Tongue (tissue), 2 donors: ENCODE measurements around the gene PANX2. TPM values are rescaled to one million over a fixed set of nuclear protein-coding genes. Genes with fewer than 3 reads are reported as not detected.
"Not testable (repeated sequence)": the region's sequence is repeated elsewhere in the genome, so short reads cannot be mapped to it uniquely, and the experiment has no call there.

Experiments used
- DNase-seq: peaks from one replicate; pipeline ENCODE4 v3.0.0-alpha.2; 2015
- total RNA-seq: library from RNA; depleted of rRNA; stranded (reverse); fragments of >200 nt; gene quantifications from one replicate; pipeline ENCODE4 v1.2.3, GENCODE V29; 2014

The PANX2 gene
- total RNA-seq, 1 donor from 2014 or later, result 0.31 TPM

DNA sequence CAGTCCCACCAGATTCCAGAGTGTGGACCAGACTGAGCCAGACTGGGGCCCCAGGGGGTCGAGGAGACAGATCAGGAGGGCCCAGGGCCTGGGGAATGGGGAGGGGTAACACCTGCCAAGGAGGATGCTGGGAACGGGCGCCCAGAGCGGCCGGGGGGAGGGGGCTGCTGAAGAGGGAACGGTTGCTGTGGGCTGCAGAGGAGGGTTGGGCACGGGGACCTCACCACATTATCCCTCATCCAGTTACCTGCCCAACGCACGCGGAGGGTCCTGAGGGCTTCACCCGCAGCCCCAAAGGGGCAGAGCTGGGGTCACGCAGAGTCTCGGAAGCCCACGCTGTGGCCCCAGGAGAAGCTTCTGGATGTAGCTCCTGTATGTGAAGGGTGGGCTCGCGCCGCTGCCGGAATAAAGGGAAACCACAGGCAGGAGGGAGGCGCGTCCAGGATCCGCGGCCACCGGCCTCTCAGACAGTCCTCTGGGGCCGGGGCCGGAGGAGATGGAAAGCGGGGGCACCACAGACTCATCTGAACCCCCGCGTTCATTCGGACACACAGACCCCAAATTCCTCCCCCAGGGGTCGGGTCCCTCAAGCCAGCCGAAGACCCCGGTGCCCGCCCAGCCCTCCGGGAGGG, 29.4 kb downstream of the PANX2 start:
- DNase-seq, result no peak

DNA sequence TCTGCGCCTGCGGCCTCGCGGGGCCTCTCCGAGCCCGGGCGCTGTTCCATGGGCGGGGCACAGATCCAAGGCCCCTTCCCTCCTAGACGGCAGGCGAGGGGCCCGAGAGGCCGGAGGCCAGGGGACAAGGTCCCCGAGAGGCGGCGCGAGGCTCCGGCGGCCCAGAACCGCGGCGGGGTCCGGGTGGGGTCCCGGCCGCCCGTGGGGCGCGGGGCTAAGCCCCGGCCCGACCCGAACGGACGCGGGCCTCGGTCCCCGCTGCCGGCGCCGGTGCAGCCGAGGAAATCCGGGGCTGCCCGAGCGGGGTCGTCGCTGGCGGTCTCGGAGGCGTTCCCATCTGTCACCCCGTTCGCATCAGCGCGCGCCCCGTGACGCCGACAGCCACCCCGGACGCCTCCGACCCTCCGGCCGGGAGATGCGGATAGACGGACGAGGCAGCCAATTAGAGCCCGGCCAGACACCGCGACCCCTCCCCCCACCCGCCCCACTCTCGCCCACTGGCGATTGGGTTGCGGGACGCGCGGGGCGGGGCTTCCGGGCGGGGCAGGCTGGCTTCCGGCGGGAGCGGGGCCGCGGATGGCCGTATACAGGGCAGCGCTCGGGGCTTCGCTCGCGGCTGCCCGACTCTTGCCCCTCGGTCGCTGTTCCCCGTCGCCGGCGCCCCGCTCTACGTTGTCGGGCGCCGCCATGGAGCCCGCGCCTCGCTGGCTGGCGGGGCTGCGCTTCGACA, 30.1 kb downstream of the PANX2 start, which contains the start of gene SELENOO:
Gene SELENOO (plus strand): TSS at position 551 of the 730 bp plus-strand sequence. CDS start 26 bp downstream, at position 577.
- peak; percentile 96 for DNase-seq

DNA sequence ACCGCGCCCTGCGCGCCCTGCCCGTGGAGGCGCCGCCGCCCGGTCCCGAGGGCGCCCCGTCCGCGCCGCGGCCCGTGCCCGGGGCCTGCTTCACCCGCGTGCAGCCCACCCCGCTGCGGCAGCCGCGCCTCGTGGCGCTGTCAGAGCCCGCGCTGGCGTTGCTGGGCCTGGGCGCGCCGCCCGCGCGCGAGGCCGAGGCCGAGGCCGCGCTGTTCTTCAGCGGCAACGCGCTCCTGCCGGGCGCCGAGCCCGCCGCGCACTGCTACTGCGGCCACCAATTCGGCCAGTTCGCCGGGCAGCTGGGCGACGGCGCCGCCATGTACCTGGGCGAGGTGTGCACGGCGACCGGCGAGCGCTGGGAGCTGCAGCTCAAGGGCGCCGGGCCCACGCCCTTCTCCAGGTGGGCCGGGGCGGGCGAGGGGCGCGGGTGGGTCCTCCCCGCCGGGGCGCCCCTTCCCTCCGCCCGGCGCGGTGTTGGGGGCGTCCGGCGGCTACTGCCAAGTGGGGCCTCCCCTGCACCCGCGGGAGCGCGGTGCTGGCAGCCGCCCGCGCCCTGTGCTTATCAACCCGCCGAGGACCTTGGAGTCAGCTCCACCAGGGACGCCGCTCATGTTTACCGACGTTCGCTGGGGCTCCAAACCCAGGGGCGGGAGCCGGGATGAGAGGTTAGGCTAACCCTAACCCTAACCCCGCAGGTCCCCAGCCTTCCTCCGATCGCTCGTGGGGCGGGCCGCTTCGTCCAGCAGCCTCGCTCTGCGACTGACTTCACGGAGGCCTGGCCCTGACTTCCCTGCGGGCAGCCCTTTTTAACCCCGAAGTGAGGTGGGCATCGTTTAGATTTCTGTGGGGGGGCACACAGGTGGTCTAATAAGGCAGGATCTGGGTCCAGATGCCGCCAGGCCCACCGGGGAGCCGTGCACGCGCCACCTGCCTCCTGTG, 30.9 kb downstream of the PANX2 start:
- DNase-seq, result no peak

GRCh38 chr22:50202130-50202666, 31.7 kb downstream of the PANX2 start:
- DNase-seq, result no peak

- DNase-seq, result no peak
Observed at GRCh38 chr22:50203288-50203687, 32.8 kb downstream of the PANX2 start.

DNA sequence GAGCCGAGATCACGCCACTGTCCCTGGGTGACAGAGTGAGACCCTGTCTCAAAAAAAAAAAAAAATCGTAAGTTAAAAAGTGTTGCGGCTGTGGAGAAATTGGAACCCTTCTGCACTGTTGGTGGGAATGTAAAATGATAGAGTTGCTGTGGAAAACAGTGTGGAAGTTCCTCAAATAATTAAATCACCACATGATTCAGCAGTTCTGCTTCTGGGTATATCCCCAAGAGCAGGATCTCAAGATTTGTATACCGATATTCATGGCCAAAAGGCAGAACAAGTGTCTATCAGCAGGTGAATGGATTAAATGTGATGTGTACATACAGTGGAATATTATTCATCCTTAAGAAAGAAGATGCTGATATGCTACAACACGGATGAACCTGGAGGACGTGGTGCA, 34.0 kb downstream of the PANX2 start:
- DNase-seq, result no peak

GRCh38 chr22:50204998-50205397, 34.5 kb downstream of the PANX2 start:
- not testable (repeated sequence) for DNase-seq

- no peak for DNase-seq
Observed at GRCh38 chr22:50205781-50206569, 35.4 kb downstream of the PANX2 start.

GRCh38 chr22:50206599-50206998, 36.1 kb downstream of the PANX2 start:
- DNase-seq, result peak; percentile 71

- no peak for DNase-seq
Observed at GRCh38 chr22:50207383-50208140, 37.0 kb downstream of the PANX2 start.

DNA sequence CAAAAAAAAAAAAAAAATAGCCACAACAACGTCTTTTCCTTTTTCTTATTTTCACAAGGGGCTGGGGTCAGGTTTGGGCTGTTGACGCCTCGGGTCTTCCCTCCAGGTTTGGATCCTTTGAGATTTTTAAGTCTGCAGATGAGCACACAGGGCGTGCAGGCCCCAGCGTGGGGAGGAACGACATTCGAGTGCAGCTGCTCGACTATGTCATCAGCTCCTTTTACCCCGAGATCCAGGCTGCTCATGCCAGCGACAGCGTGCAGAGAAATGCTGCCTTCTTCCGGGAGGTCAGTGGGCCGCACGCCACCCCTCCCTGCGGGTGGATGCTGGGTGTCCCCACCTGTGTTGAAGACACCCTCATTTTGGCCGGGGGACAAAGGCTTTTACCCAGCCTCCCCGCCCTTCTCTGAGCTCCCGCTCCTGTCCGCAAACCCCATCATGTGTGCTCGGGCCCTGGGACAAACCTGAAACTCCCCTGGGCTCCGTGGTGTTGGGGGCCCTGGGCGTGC, 38.0 kb downstream of the PANX2 start:
- peak; percentile 73 for DNase-seq

DNA sequence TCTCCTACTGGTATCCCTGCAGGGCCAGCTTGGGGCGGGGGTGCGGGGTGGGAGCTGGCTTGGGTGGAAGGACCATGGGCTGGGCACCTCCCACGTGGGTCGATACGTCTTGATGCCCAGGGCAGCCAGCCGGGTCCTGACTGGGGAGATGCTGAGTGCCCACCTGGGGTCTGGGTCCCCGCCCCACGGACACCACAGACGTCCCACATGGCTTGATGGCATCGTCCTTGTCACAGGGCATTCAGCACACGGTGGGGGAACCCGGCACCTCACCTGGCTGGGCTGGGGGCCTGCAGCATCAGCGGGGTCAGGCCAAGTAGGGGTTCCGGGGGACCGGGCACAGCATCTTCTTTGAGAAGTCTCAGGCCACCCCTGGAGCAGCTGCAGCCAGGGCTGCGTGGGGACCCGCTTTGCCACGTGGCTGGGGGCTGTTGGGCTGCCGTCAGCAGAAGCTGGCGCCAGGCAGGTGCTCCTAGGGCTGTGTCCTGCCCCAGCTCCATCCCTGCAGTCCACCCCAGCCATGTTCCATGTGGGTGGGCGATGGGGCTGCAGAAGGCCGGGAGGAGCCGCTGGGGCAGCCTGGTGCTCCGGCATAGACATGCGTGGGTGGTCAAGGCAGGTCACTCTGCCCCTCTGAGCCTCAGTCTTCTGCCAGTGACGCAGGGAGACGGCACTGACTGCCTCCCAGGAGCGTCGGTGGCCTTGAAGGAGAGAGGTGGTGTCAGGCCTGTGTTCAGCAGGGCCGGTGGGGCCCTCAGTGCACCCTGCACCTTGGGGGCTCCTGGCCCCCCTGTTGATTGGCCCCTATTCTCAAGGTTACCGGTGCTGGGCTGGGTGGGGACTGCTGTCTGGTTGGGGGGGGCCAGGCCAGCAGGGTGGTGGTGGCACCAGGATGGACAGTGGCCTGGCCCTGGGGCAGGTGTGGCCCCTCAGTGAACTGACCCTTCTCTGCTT, 38.7 kb downstream of the PANX2 start:
- DNase-seq, result no peak

- DNase-seq, result peak; percentile 83
Observed at GRCh38 chr22:50209893-50210292, 39.4 kb downstream of the PANX2 start.

- DNase-seq, result no peak
Observed at GRCh38 chr22:50210378-50211139, 40.0 kb downstream of the PANX2 start.

- no peak for DNase-seq
Observed at GRCh38 chr22:50211147-50211546, 40.6 kb downstream of the PANX2 start.

DNA sequence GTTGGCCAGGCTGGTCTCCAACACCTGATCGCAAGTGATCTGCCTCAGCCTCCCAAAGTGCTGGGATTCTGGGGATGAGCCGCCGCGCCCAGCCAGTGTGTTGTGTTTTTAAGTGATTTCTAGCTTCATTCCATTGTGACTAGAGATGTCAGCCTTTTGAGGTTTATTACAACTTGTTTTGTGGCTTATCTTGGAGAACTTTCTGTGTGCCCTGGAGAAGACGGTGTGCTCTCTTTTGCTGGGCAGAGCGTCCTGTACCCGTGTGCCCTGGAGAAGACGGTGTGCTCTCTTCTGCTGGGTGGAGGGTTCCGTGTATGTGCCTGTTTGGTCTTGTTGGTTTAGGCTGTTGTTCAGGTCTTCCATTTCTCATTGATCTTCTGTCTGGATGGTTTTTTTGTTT, 42.7 kb downstream of the PANX2 start:
- no peak for DNase-seq

GRCh38 chr22:50215297-50216054, 44.9 kb downstream of the PANX2 start:
- no peak for DNase-seq
